Measurements from ENCODE around the gene PPA1.
"Not testable (repeated sequence)": the region's sequence is repeated elsewhere in the genome, so short reads cannot be mapped to it uniquely, and the experiment has no call there.

DNA sequence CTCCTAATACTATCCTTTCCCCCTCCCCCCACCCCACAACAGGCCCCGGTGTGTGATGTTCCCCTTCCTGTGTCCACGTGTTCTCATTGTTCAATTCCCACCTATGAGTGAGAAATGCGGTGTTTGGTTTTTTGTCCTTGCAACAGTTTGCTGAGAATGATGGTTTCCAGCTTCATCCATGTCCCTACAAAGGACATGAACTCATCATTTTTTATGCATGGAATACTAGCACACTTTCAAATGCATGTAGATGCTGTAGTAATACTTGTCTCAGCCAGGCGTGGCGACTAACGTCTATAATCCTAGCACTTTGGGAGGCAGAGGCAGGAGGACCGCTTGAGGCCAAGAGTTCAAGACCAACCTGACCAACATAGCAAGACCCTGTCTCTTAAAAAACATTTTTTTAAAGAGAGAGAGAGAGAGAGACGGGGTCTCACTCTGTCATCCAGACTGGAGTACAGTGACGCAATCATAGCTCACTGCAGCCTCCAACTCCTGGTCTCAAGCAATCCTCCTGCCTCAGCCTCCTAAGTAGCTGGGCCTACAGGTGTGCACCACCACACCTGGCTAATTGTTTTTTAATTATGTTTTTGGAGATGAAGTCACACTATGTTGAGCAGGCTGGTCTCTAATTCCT lies 10.3 kb downstream of the PPA1 start:
- TF ChIP-seq CTCF, POLR2AphosphoS5, POLR2A (IDR thresholded peaks at IDR 0.05): not testable (repeated sequence)

Data from breast epithelium (tissue), 3 donors.